Muscle of back (tissue), 11 donors: ENCODE results near the gene FAM13A. TPM values are rescaled to one million over a fixed set of nuclear protein-coding genes. Genes with fewer than 3 reads are reported as not detected.

Experiments
- DNase-seq, 3 donors: peaks; one replicate each; pipeline versions ENCODE4 v3.0.0 to v3.0.0-alpha.2; 2013
- polyA plus RNA-seq, 10 donors: library from polyadenylated mRNA; unstranded; fragments of 120-200 nt; gene quantifications; one replicate each; pipeline ENCODE4 v1.2.1, GENCODE V29; 2013; ENCODE audit not compliant: insufficient read length in 10 of 10

FAM13A gene
- polyA plus RNA-seq, 10 donors = 22.5 to 41.7 (median 31.6) TPM

- DNase-seq = no peak
Observed at GRCh38 chr4:88786011-88786410, 271.0 kb downstream of the FAM13A start.

DNA sequence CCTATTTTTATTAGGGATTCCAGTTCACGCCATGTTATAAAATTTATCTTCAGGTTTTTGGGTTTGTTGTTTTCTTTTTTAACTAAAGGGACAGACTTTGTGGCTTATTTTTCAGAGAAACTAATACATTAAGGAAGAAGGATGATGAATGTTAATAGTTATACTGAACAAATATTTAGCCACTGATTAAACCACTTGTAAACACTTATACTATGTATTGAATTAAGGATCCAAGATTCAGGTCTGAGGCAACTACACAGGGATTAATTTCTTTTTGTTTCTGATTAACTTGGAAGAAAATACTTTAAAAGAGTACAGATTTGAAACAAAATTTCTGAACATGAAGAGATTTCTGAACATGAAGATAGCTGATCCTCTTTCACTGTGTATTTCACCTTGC, 276.6 kb downstream of the FAM13A start:
- no peak for DNase-seq

GRCh38 chr4:88779431-88779830, 277.6 kb downstream of the FAM13A start:
- DNase-seq = peak in 2 of 3 donors; percentile 16 to 39

DNA sequence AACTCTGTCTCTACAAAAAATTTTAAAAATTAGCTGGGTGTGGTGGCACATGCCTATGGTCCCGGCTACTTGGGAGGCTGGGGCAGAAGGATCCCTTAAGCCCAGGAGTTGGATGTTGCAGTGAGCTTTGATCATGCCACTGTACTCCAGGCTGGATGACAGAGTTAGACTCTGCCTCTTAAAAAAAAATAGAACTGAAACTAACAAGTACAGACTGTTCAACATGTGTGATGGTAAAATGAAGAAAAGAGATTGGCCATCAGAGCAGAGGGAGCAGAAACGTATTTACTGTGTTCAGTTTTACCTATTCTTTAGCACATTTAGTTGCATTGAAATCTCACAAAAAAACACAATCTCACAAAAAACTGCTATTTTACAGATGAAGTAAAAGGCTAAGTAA, 281.5 kb downstream of the FAM13A start:
- no peak for DNase-seq

- DNase-seq = no peak
Observed at GRCh38 chr4:88775026-88775425, 282.0 kb downstream of the FAM13A start.

GRCh38 chr4:88771883-88772450, 285.0 kb downstream of the FAM13A start:
- DNase-seq = no peak

DNA sequence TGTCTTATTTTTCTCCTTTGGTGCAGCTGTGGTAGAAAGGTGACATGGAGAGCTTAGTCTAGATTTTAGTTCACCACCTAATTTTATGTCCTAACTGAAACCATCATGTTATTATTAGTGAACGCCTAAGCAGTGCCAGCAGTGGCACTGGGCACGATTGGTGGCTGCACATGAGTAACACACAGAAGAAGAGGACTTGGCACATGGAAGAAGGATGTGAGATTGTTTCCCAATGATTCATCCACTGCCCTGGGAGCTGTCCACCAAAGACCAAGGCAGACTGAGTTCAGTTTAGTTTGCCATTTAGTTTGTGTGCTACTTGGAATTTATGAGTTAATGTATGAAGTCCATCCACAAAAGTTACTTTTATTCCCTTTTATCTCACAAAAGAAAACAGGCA, 291.3 kb downstream of the FAM13A start:
- peak in 1 of 3 donors; percentile 45 for DNase-seq

- DNase-seq = no peak
Observed at GRCh38 chr4:88763075-88763474, 293.9 kb downstream of the FAM13A start.

GRCh38 chr4:88761861-88762523, 295.0 kb downstream of the FAM13A start:
- no peak for DNase-seq

DNA sequence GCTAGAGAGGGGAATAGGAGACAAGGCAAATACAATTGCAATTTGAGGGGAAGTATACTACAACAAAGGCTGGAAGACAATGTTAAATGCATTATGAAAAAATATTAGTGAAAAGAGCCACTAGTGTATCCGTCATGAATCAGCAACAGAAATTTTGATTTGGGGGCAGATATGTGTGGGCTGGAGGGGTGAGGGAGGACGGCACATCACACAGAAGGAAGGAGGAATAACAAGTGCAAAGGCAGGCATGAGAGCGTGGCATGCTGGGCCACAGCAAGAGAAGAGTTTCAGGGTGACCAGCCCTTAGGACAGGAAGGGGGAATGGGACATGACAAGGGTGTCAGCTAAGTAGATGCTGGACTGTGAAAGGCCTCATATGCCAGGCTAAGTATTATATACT, 295.6 kb downstream of the FAM13A start:
- DNase-seq = no peak

DNA sequence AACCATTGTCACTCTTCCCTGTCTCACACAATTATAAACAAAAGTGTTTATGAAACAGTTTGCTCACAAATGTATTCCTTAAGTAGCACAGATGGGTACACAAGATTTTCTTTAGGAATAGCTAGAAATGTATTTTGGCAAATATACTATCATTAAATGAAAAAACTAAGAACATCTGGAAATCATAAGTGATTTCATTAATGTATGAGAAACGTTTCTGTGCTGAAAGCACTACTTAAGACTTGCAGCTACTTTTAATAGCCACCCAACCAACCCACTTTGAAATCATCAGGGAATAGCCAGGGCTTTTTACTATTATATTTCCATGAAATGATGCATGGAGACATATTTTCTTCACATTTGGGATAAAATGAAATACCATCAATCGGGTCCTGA, 297.1 kb downstream of the FAM13A start:
- peak in 1 of 3 donors; percentile 73 for DNase-seq

- DNase-seq = peak; percentile 66 to 88 (median 71)
Observed at GRCh38 chr4:88759039-88759894, 297.7 kb downstream of the FAM13A start.

DNA sequence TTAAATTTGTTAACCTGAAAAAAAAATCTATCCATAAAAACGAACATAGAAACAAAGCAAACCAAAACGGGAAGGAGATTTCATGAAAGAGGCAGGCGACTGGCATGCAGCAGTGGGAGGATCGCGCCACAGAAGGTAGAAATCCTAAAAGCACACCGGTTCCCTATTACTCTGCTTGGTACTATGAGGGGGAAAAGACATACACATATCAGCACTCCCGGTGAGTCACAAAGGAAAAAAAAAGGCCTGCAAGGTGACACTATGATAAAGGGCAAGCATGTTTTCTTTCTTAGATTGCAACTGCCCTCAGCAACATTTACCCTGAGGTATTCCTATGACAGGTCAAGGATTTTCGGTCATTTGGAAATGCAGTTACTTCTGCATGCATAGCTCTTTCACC, 298.7 kb downstream of the FAM13A start:
- no peak for DNase-seq

GRCh38 chr4:88757776-88758175, 299.2 kb downstream of the FAM13A start:
- DNase-seq = no peak

- DNase-seq = no peak
Observed at GRCh38 chr4:88757067-88757466, 299.9 kb downstream of the FAM13A start.

DNA sequence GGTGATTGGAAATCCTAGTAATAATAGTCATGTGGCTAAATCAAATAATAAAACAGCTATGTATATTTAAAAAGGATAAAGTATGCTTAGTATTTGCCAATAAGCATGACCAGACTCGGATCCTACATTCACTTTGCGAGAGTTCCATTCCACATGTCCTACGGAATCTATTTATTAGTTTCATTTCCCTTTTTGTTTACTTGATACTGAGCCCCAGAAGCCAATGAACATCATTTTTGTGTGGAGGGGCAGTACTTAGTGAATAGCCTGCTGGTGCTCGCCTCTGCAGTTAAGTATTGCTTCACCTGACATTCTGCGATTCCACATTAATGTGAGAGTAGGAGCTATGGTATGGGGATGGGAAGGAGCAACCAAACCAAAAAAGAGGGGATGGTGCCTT, 300.8 kb downstream of the FAM13A start:
- no peak for DNase-seq

DNA sequence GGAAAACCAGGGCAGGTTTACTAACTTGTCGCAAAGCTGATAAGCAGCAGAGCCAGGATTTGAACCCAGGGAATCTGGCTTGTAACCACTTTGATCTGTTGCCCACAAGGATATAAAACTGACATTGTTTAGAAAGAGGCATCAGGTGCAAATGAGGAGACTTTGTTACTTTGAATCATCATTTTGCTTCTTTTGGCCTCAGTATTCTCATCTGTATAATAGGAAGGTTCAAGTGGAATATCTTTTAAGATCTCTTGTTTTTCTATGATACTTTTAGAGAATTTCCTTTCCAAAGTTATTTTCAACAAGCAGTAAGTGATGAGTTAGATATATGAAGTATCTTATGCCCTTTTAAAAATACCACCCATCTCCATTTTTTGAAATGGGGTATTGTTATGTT, 301.5 kb downstream of the FAM13A start:
- no peak for DNase-seq

- no peak for DNase-seq
Observed at GRCh38 chr4:88754796-88755195, 302.2 kb downstream of the FAM13A start.

DNA sequence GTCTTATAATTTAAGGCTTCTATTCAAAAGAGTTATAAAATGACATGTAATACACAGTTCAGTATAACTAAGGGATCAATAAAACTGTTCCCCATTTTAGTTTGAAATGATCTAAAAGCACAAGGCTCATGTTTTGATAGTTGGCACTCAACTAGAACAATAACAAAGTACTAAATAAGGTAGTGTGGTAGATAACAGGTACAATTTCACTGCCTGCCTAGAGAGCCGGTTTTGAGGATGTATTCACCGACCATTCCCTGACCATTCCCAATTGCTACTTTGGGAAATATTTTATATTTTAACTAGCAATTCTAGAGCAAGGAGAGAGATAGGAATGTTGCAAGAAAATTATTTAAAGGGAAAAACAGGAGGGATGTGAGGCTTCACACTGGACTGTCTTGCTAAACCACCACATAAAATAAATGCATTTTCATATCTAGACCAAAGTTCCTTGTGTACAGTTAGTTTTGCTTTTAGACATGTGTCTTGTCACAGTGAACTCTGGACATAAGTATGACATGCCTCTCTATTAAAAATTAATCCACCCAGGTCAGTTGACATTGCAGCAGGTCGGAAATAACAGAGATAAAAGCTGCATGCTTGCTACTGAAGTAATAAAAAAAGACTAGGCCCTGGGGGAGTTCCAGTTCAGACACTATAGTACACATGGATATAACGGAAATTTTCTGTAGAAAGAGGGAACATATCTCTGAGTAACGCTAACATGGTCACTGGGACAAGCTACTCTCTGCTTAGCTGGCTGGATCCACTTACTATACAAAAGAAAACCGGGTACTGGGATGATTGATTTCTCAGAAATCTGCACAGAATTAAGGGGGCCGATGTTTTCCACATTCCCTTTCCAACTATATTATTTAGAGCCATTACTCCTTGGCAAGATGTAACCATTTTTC, 303.1 kb downstream of the FAM13A start:
- peak in 2 of 3 donors; percentile 51 to 74 for DNase-seq

DNA sequence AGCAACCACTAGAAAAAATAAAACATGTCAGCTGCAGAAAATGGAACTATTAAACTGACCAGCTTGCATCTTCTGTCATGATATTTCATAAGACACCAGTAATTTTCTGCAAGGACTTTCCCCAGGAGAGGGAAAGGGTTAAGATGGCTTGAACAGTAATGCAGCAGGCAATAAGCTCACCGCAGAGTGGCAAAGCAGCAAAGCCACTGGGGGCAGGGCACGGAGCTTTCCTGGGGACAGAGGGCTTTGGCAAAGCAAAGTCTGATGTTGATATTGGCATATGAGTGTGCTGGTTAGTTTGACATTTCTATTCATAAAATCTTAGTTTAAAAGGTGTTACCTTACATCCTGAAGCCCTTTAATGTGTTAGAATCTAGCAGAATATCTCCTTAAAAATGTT, 304.2 kb downstream of the FAM13A start:
- no peak for DNase-seq

DNA sequence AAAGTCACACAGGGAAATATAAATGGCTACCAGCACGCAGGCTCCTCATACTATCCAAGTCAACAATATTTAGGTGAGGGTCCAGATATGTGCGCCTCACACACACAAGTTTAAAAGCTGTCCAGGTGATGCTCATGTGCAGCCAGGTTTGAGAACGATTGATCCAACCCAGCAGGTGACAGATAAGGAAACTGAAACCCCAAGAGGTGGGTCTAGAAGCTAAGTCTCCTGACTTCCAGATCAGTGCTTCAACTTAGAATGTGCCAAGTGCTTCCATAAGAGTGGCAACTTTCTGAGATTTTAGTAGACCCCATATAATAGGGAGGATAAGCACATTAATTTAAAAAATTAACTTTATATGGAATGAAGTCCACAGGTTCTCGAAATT, 304.9 kb downstream of the FAM13A start:
- no peak for DNase-seq
